Activated CD8-positive, alpha-beta T cell treated with anti-CD3 and anti-CD28 coated beads for 36 hours (primary cell): Measurements from ENCODE around the gene MSMP. TPM values are rescaled to one million over a fixed set of nuclear protein-coding genes. Genes with fewer than 3 reads are reported as not detected.

Source experiments
- ATAC-seq: fragments of 200-7000 bp; cut with Tn5 transposase; one replicate; pipeline ENCODE4 v1.10.0; 2021; ENCODE audit warnings: mild to moderate bottlenecking, moderate library complexity
- CTCF ChIA-PET: fragments of 350-600 bp; sonication (Branson Sonifier 250); formaldehyde crosslinking; loops from one replicate; lab custom pipeline; 2021; ENCODE audit warnings: antibody characterized with exemption; lab: Charles Lee
- POLR2A ChIA-PET: fragments of 350-600 bp; sonication (Branson Sonifier 250); formaldehyde crosslinking; loops from one replicate; lab custom pipeline; 2021; ENCODE audit warnings: antibody characterized with exemption; lab: Charles Lee
- DNase-seq: peaks from one replicate; pipeline ENCODE4 v3.0.0-alpha.2; 2020
- H3K27ac Mint-ChIP-seq: one replicate; pipeline ENCODE4 v1.8.0; 2021; ENCODE audit warnings: mild to moderate bottlenecking, mixed read lengths
- H3K27me3 Mint-ChIP-seq: one replicate; pipeline ENCODE4 v1.8.0; 2021; ENCODE audit warnings: mixed read lengths
- H3K36me3 Mint-ChIP-seq: one replicate; pipeline ENCODE4 v1.8.0; 2021; ENCODE audit warnings: low read depth, mixed read lengths
- H3K4me1 Mint-ChIP-seq: one replicate; pipeline ENCODE4 v1.8.0; 2021; ENCODE audit warnings: low read depth, mixed read lengths
- H3K4me3 Mint-ChIP-seq: one replicate; pipeline ENCODE4 v1.8.0; 2021; ENCODE audit warnings: mild to moderate bottlenecking, moderate library complexity, mixed read lengths
- H3K9me3 Mint-ChIP-seq: one replicate; pipeline ENCODE4 v1.8.0; 2021; ENCODE audit warnings: mixed read lengths
- CTCF ChIP-seq: fragments of 200-600 bp; IDR thresholded peaks from one replicate; pipeline ENCODE4 v1.8.0; 2022; ENCODE audit warnings: antibody characterized with exemption, mild to moderate bottlenecking
- intact Hi-C: fragments of 100-400 bp; cut with micrococcal nuclease; formaldehyde crosslinking; loops from one replicate; pipeline ENCODE4 v1.10.0; 2022
- total RNA-seq, 2 experiments: library from RNA; stranded (reverse); gene quantifications; one replicate each; pipeline ENCODE4 v1.2.3, GENCODE V29; 2021

Gene MSMP
- total RNA-seq, 2 experiments from 2014 or later = 0.59 to 0.67 TPM

- H3K36me3 Mint-ChIP-seq = peaks cover 16% of the 10 kb centered on the region
- H3K4me1 Mint-ChIP-seq = peaks cover 24% of the 10 kb centered on the region
- TF ChIP-seq CTCF = no peak
- H3K27me3 Mint-ChIP-seq = no peaks in the 10 kb centered on the region
- POLR2A ChIA-PET = interaction anchor here (0.6 to 3.2 kb wide), 8 partner anchors 10 to 144 kb away, joined by 3 to 17 read pairs (median 3); partner anchors contain the start of genes CCDC107 and RMRP
- H3K9me3 Mint-ChIP-seq = no peaks in the 10 kb centered on the region
- DNase-seq (no peak), ATAC-seq (no peak)
- CTCF ChIA-PET = interaction anchor here (0.6 to 14.0 kb wide), 14 partner anchors 15 to 119 kb away, joined by 3 to 170 read pairs (median 10); partner anchors contain the start of genes ARHGEF39, CCDC107, GBA2 and RGP1
- H3K27ac Mint-ChIP-seq = peak overlapping the region; percentile 53
- no peak overlapping the region for H3K4me3 Mint-ChIP-seq
- intact Hi-C loops = loop anchor here (5.0 kb wide), 2 partner anchors 87 to 128 kb away; partner anchors contain the start of gene HINT2
Observed at GRCh38 chr9:35730486-35730854, 23.6 kb downstream of the MSMP start.

GRCh38 chr9:35729700-35730485 is 24.2 kb downstream of the MSMP start:
- no peak for ATAC-seq
- H3K4me1 Mint-ChIP-seq = peaks cover 24% of the 10 kb centered on the region
- CTCF ChIA-PET = interaction anchor here (0.6 to 14.0 kb wide), 17 partner anchors 15 to 152 kb away, joined by 3 to 170 read pairs (median 7); partner anchors contain the start of genes ARHGEF39, CCDC107, GBA2 and RGP1
- H3K27me3 Mint-ChIP-seq = no peaks in the 10 kb centered on the region
- peaks cover 14% of the 10 kb centered on the region for H3K36me3 Mint-ChIP-seq
- peak overlapping the region; percentile 53 for H3K27ac Mint-ChIP-seq
- TF ChIP-seq CTCF = peak; percentile 64
- peak; percentile 53 for DNase-seq
- H3K4me3 Mint-ChIP-seq = no peak overlapping the region
- intact Hi-C loops = loop anchor here (5.0 kb wide), 3 partner anchors 73 to 128 kb away; partner anchors contain the start of genes CCDC107, HINT2 and RMRP
- H3K9me3 Mint-ChIP-seq = no peaks in the 10 kb centered on the region
- POLR2A ChIA-PET = interaction anchor here (0.6 to 3.2 kb wide), 7 partner anchors 38 to 121 kb away, joined by 3 to 17 read pairs (median 4); partner anchors contain the start of genes CCDC107 and RMRP

- no peaks in the 10 kb centered on the region for H3K27me3 Mint-ChIP-seq
- H3K4me1 Mint-ChIP-seq = peaks cover 20% of the 10 kb centered on the region
- ChIA-PET CTCF (interaction anchor here (0.6 to 14.0 kb wide), 17 partner anchors 7 to 151 kb away, joined by 3 to 170 read pairs (median 6); partner anchors contain the start of genes ARHGEF39, CCDC107, RMRP and TPM2), POLR2A (interaction anchor here (0.6 to 2.8 kb wide), 3 partner anchors 65 to 97 kb away, joined by 4 to 13 read pairs (median 4); partner anchors contain the start of genes CCDC107 and RMRP)
- TF ChIP-seq CTCF = no peak
- H3K27ac Mint-ChIP-seq = no peak overlapping the region
- ATAC-seq = no peak
- no peak for DNase-seq
- intact Hi-C loops = loop anchor here (5.0 kb wide), 1 partner anchor 72 kb away; the partner anchor contains the start of genes CCDC107 and RMRP
- peaks cover 19% of the 10 kb centered on the region for H3K36me3 Mint-ChIP-seq
- H3K4me3 Mint-ChIP-seq = no peak overlapping the region
- H3K9me3 Mint-ChIP-seq = no peaks in the 10 kb centered on the region
Observed at GRCh38 chr9:35729101-35729500, 25.0 kb downstream of the MSMP start.

GRCh38 chr9:35728041-35728971 is 25.8 kb downstream of the MSMP start:
- Mint-ChIP-seq H3K9me3 (no peaks in the 10 kb centered on the region), H3K27me3 (no peaks in the 10 kb centered on the region), H3K4me3 (no peak overlapping the region), H3K27ac (no peak overlapping the region), H3K36me3 (peaks cover 25% of the 10 kb centered on the region), H3K4me1 (peaks cover 14% of the 10 kb centered on the region)
- CTCF ChIA-PET = interaction anchor here (0.9 to 14.0 kb wide), 21 partner anchors 8 to 119 kb away, joined by 3 to 170 read pairs (median 4); partner anchors contain the start of genes ARHGEF39, CCDC107, RMRP and TPM2
- no peak for TF ChIP-seq CTCF
- ATAC-seq (peak; percentile 14), DNase-seq (peak; percentile 85)
- POLR2A ChIA-PET = interaction anchor here (0.6 to 2.8 kb wide), 13 partner anchors 10 to 108 kb away, joined by 3 to 13 read pairs (median 4); partner anchors contain the start of genes CCDC107, GBA2, RGP1 and RMRP
- intact Hi-C loops = loop anchor here (5.0 kb wide), 1 partner anchor 71 kb away; the partner anchor contains the start of genes CCDC107 and RMRP
